HepG2 (cell line): ENCODE data around the gene GGA1. TPM values are rescaled to one million over a fixed set of nuclear protein-coding genes. Genes with fewer than 3 reads are reported as not detected.

Experiments used
- AHR ChIP-seq: IDR thresholded peaks from 2 replicates; pipeline ENCODE4 v1.6.1; 2018; ENCODE audit warnings: missing genetic modification reagents, missing compliant biosample characterization
- CEBPB ChIP-seq: IDR thresholded peaks from 2 replicates; pipeline ENCODE4 v1.6.1; 2011; ENCODE audit warnings: low read depth, low read length, improper control_type of control experiment, borderline replicate concordance
- CENPT ChIP-seq: sonication (generic); formaldehyde crosslinking; IDR thresholded peaks from 2 replicates; pipeline ENCODE4 v1.8.0; 2022; ENCODE audit warnings: low read depth, mild to moderate bottlenecking, moderate library complexity, missing genetic modification reagents
- CREB1 ChIP-seq, 2 experiments: fragments of 450-650 bp in 1 of 2; IDR thresholded peaks; 2 replicates each; pipeline ENCODE4 v1.6.1; 2016 to 2017; ENCODE audit warnings: control low read depth in 1 of 2, mild to moderate bottlenecking in 1 of 2, missing compliant biosample characterization in 1 of 2, missing genetic modification characterization in 1 of 2
- ETS1 ChIP-seq: sonication (generic); formaldehyde crosslinking; IDR thresholded peaks from 2 replicates; pipeline ENCODE4 v1.4.0; 2020; ENCODE audit warnings: missing genetic modification reagents
- FLYWCH1 ChIP-seq: sonication (generic); formaldehyde crosslinking; IDR thresholded peaks from 2 replicates; pipeline ENCODE4 v1.8.1; 2023; ENCODE audit warnings: mild to moderate bottlenecking, missing genetic modification reagents
- GRHL1 ChIP-seq: sonication (generic); formaldehyde crosslinking; conservative IDR thresholded peaks from 2 replicates; pipeline ENCODE4 v1.8.0; 2022; ENCODE audit warnings: missing genetic modification reagents
- HCFC1 ChIP-seq: fragments of 150-350 bp; IDR thresholded peaks from 2 replicates; pipeline ENCODE4 v1.6.1; 2014; ENCODE audit warnings: low read depth, low read length
- IRF1 ChIP-seq: sonication (generic); formaldehyde crosslinking; IDR thresholded peaks from 2 replicates; pipeline ENCODE4 v1.4.0; 2020; ENCODE audit warnings: low read depth, mild to moderate bottlenecking, missing genetic modification reagents
- IRF2 ChIP-seq: IDR thresholded peaks from 2 replicates; pipeline ENCODE4 v1.6.1; 2018; ENCODE audit warnings: missing genetic modification reagents, missing compliant biosample characterization
- KAT2B ChIP-seq: fragments of 150-350 bp; IDR thresholded peaks from 2 replicates; pipeline ENCODE4 v1.6.1; 2014; ENCODE audit warnings: low read depth, low read length, borderline replicate concordance
- LBX2 ChIP-seq: sonication (generic); formaldehyde crosslinking; IDR thresholded peaks from 2 replicates; pipeline ENCODE4 v1.5.0; 2020; ENCODE audit warnings: missing genetic modification reagents, mild to moderate bottlenecking, borderline replicate concordance
- MAFF ChIP-seq: IDR thresholded peaks from 2 replicates; pipeline ENCODE4 v1.6.1; 2011; ENCODE audit warnings: low read depth, low read length, improper control_type of control experiment
- MAX ChIP-seq: IDR thresholded peaks from 2 replicates; pipeline ENCODE4 v1.6.1; 2012; ENCODE audit warnings: inconsistent platforms
- NFRKB ChIP-seq: fragments of 450-650 bp; IDR thresholded peaks from 2 replicates; pipeline ENCODE4 v1.6.1; 2017
- PRPF4 ChIP-seq: fragments of 200-400 bp; formaldehyde crosslinking; IDR thresholded peaks from 2 replicates; pipeline ENCODE4 v1.6.1; 2016; ENCODE audit warnings: low read length, low read depth; ENCODE audit not compliant: poor library complexity, severe bottlenecking
- RAD21 ChIP-seq: fragments of 450-650 bp; formaldehyde crosslinking; IDR thresholded peaks from 2 replicates; pipeline ENCODE4 v1.5.0; 2020; ENCODE audit warnings: mild to moderate bottlenecking
- RARA ChIP-seq: IDR thresholded peaks from 2 replicates; pipeline ENCODE4 v1.6.1; 2016; ENCODE audit warnings: missing genetic modification reagents, missing compliant biosample characterization
- SP5 ChIP-seq: IDR thresholded peaks from 2 replicates; pipeline ENCODE4 v1.6.1; 2016; ENCODE audit warnings: low read depth, borderline replicate concordance
- STAG1 ChIP-seq: sonication (generic); formaldehyde crosslinking; IDR thresholded peaks from 2 replicates; pipeline ENCODE4 v1.4.0; 2020; ENCODE audit warnings: missing genetic modification reagents
- TCF7L2 ChIP-seq: IDR thresholded peaks from 2 replicates; pipeline ENCODE4 v1.6.1; 2011; ENCODE audit warnings: mild to moderate bottlenecking, low read depth, low read length, moderate library complexity
- ZC3H4 ChIP-seq: sonication (generic); formaldehyde crosslinking; IDR thresholded peaks from 2 replicates; pipeline ENCODE4 v1.4.0; 2020; ENCODE audit warnings: missing genetic modification reagents, borderline replicate concordance
- ZNF180 ChIP-seq: sonication (generic); formaldehyde crosslinking; IDR thresholded peaks from 2 replicates; pipeline ENCODE4 v1.4.0; 2020; ENCODE audit warnings: low read depth, missing genetic modification reagents, borderline replicate concordance
- ZNF224 ChIP-seq: sonication (generic); formaldehyde crosslinking; IDR thresholded peaks from 2 replicates; pipeline ENCODE4 v1.5.0; 2020; ENCODE audit warnings: mild to moderate bottlenecking, missing genetic modification reagents
- ZNF292 ChIP-seq: sonication (generic); formaldehyde crosslinking; IDR thresholded peaks from 2 replicates; pipeline ENCODE4 v1.8.1; 2022; ENCODE audit warnings: mild to moderate bottlenecking, low read depth, missing genetic modification reagents, borderline replicate concordance
- ZNF607 ChIP-seq: sonication (generic); formaldehyde crosslinking; IDR thresholded peaks from 2 replicates; pipeline ENCODE4 v1.5.1; 2020; ENCODE audit warnings: missing genetic modification reagents, mild to moderate bottlenecking, borderline replicate concordance
- ZNF660 ChIP-seq: sonication (generic); formaldehyde crosslinking; IDR thresholded peaks from 2 replicates; pipeline ENCODE4 v1.5.1; 2020; ENCODE audit warnings: mild to moderate bottlenecking, low read depth, missing genetic modification reagents, borderline replicate concordance
- polyA plus RNA-seq, 8 experiments: library from polyadenylated mRNA; depleted of rRNA in 3 of 8; stranded (reverse) in 7 of 8; unstranded in 1 of 8; fragments of >200 nt; fragmentation: Illumina TruSeq in 4 of 8; extraction: Trizol in 4 of 8; gene quantifications; 2 replicates each; pipeline versions ENCODE4 v1.2.1 to v1.2.3, GENCODE V29; 2011 to 2016; ENCODE audit warnings: low read depth in 4 of 8, missing spikeins in 1 of 8, mixed read lengths in 1 of 8; ENCODE audit not compliant: insufficient read depth in 1 of 8
- total RNA-seq, 5 experiments: library from RNA; depleted of rRNA; stranded (reverse); fragments of >200 nt; fragmentation: Illumina TruSeq; extraction: Trizol; gene quantifications; 2 replicates each; pipeline ENCODE4 v1.2.3, GENCODE V29; 2016; ENCODE audit warnings: low read depth in 1 of 5

GGA1 gene
- total and polyA plus RNA-seq, 2 of the 13 experiments (the other 11 are each of a cell fraction or from before 2014, with no cell fraction given), result 29.1 to 87.2 TPM

GRCh38 chr22:37633625-37634416 is 25.2 kb downstream of the GGA1 start (continued):
- TF ChIP-seq ZC3H4 (CRISPR knock-in tag) (no peak), NFRKB (no peak), ZNF660 (CRISPR knock-in tag) (no peak), CEBPB (peak; percentile 17; the same call in 1 of the 2 replicates), KAT2B (no peak), RAD21 (CRISPR knock-in tag) (0 out of 2 replicates have a peak, but pooled peaks have one; percentile 15), PRPF4 (no peak), AHR (CRISPR knock-in tag) (no peak), HCFC1 (no peak), ZNF180 (CRISPR knock-in tag) (no peak), ZNF292 (CRISPR knock-in tag) (peak; percentile 71), ZNF607 (CRISPR knock-in tag) (peak; percentile 43; the same call in 1 of the 2 replicates), SP5 (CRISPR knock-in tag) (peak; percentile 56; the same call in 1 of the 2 replicates), MAX (peak; percentile 53; the same call in 1 of the 2 replicates), STAG1 (CRISPR knock-in tag) (no peak; the same call in 1 of the 2 replicates), MAFF (no peak), FLYWCH1 (CRISPR knock-in tag) (no peak; the same call in 1 of the 2 replicates), IRF1 (CRISPR knock-in tag) (no peak), IRF2 (CRISPR knock-in tag) (no peak; the same call in 1 of the 2 replicates), TCF7L2 (no peak), RARA (CRISPR knock-in tag) (peak; percentile 41; the same call in 1 of the 2 replicates), LBX2 (CRISPR knock-in tag) (no peak), ZNF224 (CRISPR knock-in tag) (no peak), GRHL1 (no peak), CENPT (CRISPR knock-in tag) (no peak), ETS1 (CRISPR knock-in tag) (no peak), CREB1 (IDR thresholded peaks at IDR 0.05) (no peak), CREB1 (CRISPR knock-in tag; IDR thresholded peaks at IDR 0.05) (no peak)
